ENCODE data around the gene LRRC2.

LRRC2 gene

DNA sequence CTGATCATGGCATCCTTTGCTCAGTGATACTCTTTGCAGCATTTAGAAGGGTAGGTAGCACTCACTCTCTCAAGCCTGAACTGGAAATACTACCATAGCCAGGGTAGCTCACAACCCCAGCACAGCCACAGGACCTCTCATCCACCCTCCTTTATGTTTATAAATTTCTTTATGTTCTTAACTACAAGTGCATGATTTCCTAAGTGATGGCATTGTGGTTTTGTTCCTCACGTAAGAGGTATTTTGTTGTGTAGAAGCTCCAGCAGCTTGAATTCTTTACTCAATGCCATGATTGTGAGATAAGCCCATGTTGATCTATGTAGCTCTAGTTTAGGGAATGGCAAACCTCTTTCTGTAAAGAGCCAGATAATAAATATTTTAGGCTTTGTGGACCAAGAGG is 76.2 kb downstream of the LRRC2 start:
- Histone ChIP-seq H4K20me1 (ENCODE audit: insufficient read depth, low read length) (no peaks in the 10 kb centered on the region), H3K27me3 (ENCODE audit: insufficient read depth, low read length, poor library complexity) (no peaks in the 10 kb centered on the region), H2AFZ (ENCODE audit: low read depth, low read length) (peak overlapping the region; percentile 14; the same call in 1 of the 2 replicates), H3K27ac (ENCODE audit: low read length) (peak overlapping the region; percentile 68), H3K36me3 (ENCODE audit: insufficient read depth, low read length) (no peaks in the 10 kb centered on the region), H3K9me3 (ENCODE audit: insufficient read depth, low read length, severe bottlenecking) (no peaks in the 10 kb centered on the region), H3K4me2 (ENCODE audit: insufficient read depth, low read length) (no peak overlapping the region), H3K4me3 (ENCODE audit: low read depth in 1 of 2, low read length in 2 of 2) (no peak overlapping the region), H3K79me2 (ENCODE audit: insufficient read depth, low read length) (no peaks in the 10 kb centered on the region), H3K9ac (ENCODE audit: low read depth, low read length) (no peak overlapping the region), H3K4me1 (ENCODE audit: insufficient read depth, low read length) (peaks cover 46% of the 10 kb centered on the region)
- DNase-seq (no peak), ATAC-seq (ENCODE audit: insufficient read depth, low read depth) (0 out of 3 replicates have a peak, but pooled peaks have one; percentile 20)
- no peak for TF ChIP-seq EZH2 (IDR thresholded peaks at IDR 0.05; ENCODE audit: borderline replicate concordance, low read depth, low read length, severe bottlenecking)
- TF ChIP-seq, protein P1, sequence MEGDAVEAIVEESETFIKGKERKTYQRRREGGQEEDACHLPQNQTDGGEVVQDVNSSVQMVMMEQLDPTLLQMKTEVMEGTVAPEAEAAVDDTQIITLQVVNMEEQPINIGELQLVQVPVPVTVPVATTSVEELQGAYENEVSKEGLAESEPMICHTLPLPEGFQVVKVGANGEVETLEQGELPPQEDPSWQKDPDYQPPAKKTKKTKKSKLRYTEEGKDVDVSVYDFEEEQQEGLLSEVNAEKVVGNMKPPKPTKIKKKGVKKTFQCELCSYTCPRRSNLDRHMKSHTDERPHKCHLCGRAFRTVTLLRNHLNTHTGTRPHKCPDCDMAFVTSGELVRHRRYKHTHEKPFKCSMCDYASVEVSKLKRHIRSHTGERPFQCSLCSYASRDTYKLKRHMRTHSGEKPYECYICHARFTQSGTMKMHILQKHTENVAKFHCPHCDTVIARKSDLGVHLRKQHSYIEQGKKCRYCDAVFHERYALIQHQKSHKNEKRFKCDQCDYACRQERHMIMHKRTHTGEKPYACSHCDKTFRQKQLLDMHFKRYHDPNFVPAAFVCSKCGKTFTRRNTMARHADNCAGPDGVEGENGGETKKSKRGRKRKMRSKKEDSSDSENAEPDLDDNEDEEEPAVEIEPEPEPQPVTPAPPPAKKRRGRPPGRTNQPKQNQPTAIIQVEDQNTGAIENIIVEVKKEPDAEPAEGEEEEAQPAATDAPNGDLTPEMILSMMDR (IDR thresholded peaks at IDR 0.05; ENCODE audit: borderline replicate concordance, extremely low read depth, low read length, poor library complexity, severe bottlenecking), result no peak

DNA sequence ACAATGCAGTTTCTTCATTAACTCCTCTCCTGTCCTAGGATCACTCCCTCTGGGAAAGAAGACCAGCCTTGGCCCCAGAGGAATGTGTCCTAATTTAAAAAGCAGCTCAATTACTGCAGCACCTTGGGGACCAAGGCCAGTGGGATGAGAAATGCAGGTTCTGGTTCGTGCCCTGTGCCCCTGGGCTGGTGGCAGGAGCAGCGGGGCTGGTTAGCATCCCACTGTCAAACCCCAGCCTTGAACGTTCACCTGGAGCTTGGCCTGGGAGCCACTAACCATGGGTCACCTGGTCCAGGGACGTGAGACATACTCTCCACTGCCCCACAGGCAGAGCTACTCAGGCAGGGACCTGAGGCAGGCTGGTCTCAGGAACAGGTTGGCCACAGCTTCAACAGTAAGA is 76.7 kb downstream of the LRRC2 start:
- Histone ChIP-seq H3K36me3 (ENCODE audit: insufficient read depth, low read length) (no peaks in the 10 kb centered on the region), H3K4me1 (ENCODE audit: insufficient read depth, low read length) (peaks cover 46% of the 10 kb centered on the region), H3K27me3 (ENCODE audit: insufficient read depth, low read length, poor library complexity) (no peaks in the 10 kb centered on the region), H3K4me3 (ENCODE audit: low read depth in 1 of 2, low read length in 2 of 2) (no peak overlapping the region), H3K9me3 (ENCODE audit: insufficient read depth, low read length, severe bottlenecking) (no peaks in the 10 kb centered on the region), H3K4me2 (ENCODE audit: insufficient read depth, low read length) (no peak overlapping the region), H4K20me1 (ENCODE audit: insufficient read depth, low read length) (no peaks in the 10 kb centered on the region), H2AFZ (ENCODE audit: low read depth, low read length) (no peak overlapping the region), H3K27ac (ENCODE audit: low read length) (peak overlapping the region; percentile 68), H3K79me2 (ENCODE audit: insufficient read depth, low read length) (no peaks in the 10 kb centered on the region), H3K9ac (ENCODE audit: low read depth, low read length) (0 out of 2 replicates have a peak overlapping the region, but pooled peaks have one; percentile 3)
- ATAC-seq (ENCODE audit: insufficient read depth, low read depth) (no peak), DNase-seq (no peak)
- TF ChIP-seq EZH2 (IDR thresholded peaks at IDR 0.05; ENCODE audit: borderline replicate concordance, low read depth, low read length, severe bottlenecking), result no peak
- TF ChIP-seq, protein P1 (IDR thresholded peaks at IDR 0.05; ENCODE audit: borderline replicate concordance, extremely low read depth, low read length, poor library complexity, severe bottlenecking), result no peak

DNA sequence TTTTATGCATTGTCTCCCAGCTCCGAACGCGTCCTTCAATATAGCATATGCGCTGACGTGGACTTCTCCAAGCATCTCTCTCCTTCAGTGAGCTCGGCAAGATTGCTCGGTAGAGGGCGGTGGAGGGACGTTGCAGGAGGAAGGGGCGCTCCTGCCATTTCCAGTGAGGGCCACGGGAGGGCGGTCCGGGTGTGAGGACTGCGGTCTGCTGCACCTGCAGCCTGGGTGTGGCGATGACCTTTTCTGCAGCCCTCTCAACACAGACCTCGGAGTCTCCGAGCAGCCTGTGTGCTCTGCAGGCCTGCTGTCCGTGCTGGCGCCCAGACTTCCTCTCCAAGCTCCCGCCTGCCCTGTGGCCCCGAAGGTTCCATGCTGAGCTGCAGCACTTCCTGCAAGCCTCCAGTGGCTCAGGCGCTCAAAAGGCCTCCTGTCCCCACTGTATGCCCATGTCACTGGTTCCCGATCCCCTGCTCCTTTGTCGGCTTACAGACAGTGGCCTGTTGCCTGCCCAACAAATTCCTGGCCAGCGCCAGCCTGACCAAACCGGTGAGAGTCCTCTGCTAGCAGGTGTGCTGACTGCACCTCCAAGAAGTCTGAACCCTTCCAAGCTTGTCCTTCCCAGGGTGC is 77.3 kb downstream of the LRRC2 start:
- Histone ChIP-seq H3K4me3 (ENCODE audit: low read depth in 1 of 2, low read length in 2 of 2) (no peak overlapping the region), H2AFZ (ENCODE audit: low read depth, low read length) (no peak overlapping the region), H3K4me2 (ENCODE audit: insufficient read depth, low read length) (no peak overlapping the region), H3K79me2 (ENCODE audit: insufficient read depth, low read length) (no peaks in the 10 kb centered on the region), H3K9ac (ENCODE audit: low read depth, low read length) (0 out of 2 replicates have a peak overlapping the region, but pooled peaks have one; percentile 3), H3K27me3 (ENCODE audit: insufficient read depth, low read length, poor library complexity) (no peaks in the 10 kb centered on the region), H3K9me3 (ENCODE audit: insufficient read depth, low read length, severe bottlenecking) (no peaks in the 10 kb centered on the region), H4K20me1 (ENCODE audit: insufficient read depth, low read length) (no peaks in the 10 kb centered on the region), H3K36me3 (ENCODE audit: insufficient read depth, low read length) (no peaks in the 10 kb centered on the region), H3K27ac (ENCODE audit: low read length) (peak overlapping the region; percentile 68), H3K4me1 (ENCODE audit: insufficient read depth, low read length) (peaks cover 46% of the 10 kb centered on the region)
- DNase-seq (peak; percentile 89), ATAC-seq (ENCODE audit: insufficient read depth, low read depth) (peak; percentile 90)
- no peak for TF ChIP-seq EZH2 (IDR thresholded peaks at IDR 0.05; ENCODE audit: borderline replicate concordance, low read depth, low read length, severe bottlenecking)
- TF ChIP-seq, protein P1 (IDR thresholded peaks at IDR 0.05; ENCODE audit: borderline replicate concordance, extremely low read depth, low read length, poor library complexity, severe bottlenecking), result peak; percentile 82

Measured in DND-41 (cell line).